Right renal pelvis (tissue), 4 donors: ENCODE results near the gene LURAP1L. TPM values are rescaled to one million over a fixed set of nuclear protein-coding genes. Genes with fewer than 3 reads are reported as not detected.
"Not testable (repeated sequence)": the region's sequence is repeated elsewhere in the genome, so short reads cannot be mapped to it uniquely, and the experiment has no call there.

Source experiments
- DNase-seq, 4 donors: peaks; one replicate each; pipeline ENCODE4 v3.0.0-alpha.2; 2013; ENCODE audit warnings: low read depth in 4 of 4, low spot score in 3 of 4, missing footprints in 1 of 4
- polyA plus RNA-seq, 4 donors: library from polyadenylated mRNA; unstranded; fragments of 120-200 nt; gene quantifications; one replicate each; pipeline ENCODE4 v1.2.1, GENCODE V29; 2013; ENCODE audit not compliant: insufficient read length in 4 of 4

The LURAP1L gene
- polyA plus RNA-seq, 4 donors, result 22.5 to 23.8 (median 22.9) TPM

DNA sequence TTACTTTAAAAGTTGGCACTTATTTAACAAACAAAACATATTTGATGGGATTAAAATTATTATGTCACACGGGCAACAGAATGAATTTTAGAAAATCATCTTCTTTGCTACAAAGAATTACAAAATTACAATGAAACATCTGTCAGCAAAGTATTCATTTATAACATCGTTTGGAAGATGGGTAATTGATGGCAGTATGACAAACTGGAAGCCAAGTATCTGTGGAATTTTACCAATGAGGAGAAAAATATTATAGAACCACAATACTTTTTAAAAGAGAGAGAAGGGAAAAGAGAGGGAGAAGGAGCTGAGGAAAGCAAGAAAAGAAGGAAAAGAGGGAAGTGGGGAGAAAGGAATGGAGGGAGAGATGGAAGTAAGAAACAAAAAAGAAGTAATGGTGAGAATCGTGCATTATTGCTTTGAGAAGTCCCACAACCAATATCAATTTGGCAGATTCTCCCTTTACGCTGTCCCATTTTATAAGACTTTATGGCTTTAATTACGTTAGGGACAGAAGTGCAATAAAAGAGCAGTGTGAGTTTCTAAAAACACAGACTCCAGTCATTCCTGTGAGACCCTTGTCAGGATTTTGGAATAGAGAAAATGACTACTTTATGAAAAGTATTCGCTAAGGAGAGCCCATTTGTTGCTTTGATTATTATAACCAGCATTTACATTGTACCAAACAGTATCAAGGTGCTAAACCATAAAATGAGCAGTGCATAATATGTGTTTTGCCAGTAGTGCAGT is 76.7 kb downstream of the LURAP1L start:
- no peak for DNase-seq

GRCh38 chr9:12853051-12853450 is 78.2 kb downstream of the LURAP1L start:
- no peak for DNase-seq

GRCh38 chr9:12854221-12854620 is 79.4 kb downstream of the LURAP1L start:
- DNase-seq, result no peak

DNA sequence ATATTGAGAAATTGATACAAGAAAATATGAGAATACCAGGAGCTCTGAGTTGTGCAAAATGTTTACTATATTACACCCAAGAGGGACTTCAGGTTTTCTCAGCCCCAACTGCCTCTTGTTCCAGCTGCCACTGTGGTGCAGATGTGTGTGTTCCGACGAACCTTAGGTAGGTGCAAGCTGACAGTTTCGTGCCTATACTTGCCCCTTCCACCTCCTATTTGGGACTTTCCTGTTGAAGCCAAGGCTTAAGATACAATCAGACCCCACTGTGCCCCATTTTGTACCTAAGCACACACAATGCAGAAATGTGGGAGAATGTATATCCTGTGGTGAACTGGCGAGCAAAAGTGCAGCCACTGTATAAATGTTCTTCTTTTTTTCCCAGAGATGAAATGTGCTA is 80.2 kb downstream of the LURAP1L start:
- no peak for DNase-seq

DNA sequence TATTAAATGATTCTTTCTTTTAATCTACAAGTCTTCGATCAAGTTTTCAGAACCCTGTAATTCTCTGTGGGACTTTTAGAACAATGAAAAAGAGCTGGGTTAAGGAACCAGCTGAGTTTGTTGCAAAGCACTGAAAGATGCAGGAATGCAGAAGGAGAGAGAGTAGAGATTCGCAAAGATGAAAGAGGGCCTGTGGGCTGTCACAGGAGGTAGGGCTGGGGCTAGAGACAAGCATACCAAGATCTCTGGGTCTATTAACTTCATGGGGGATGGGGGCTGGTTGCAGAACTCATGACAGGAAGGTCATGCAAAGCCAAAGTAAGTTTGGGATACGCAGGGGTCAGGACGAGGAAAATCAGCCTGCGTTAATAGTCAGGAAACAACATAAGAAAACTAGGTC is 81.8 kb downstream of the LURAP1L start:
- DNase-seq, result no peak

DNA sequence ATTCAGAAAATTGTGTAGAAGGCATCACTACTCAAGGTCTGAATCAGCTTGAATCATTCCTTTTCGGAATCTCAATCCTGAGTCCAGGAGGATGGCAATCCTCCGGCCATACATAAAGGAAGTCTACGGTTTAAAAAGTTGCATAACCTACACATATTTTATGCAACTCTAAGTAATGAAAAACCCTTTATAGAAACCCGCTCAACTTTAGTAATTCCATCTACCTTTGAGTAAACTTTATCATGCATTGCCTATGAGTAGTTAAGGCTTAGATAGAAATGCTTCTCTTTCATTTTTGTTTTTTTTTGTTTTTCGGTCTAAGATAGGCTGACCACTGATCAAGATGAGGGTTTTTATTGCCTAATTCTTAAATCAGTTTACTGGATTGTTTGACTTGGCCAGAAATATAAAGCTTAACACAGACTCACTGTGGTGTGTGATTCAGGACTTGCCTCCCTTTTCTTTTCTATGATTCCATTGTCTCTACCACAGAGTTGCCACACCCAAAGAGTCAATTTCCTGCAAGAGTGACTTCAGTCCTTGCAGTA is 85.0 kb downstream of the LURAP1L start:
- DNase-seq, result no peak

GRCh38 chr9:12860998-12861397 is 86.2 kb downstream of the LURAP1L start:
- no peak for DNase-seq

GRCh38 chr9:12862611-12863410 is 88.0 kb downstream of the LURAP1L start:
- DNase-seq, result no peak

GRCh38 chr9:12863618-12864017 is 88.8 kb downstream of the LURAP1L start:
- no peak for DNase-seq

DNA sequence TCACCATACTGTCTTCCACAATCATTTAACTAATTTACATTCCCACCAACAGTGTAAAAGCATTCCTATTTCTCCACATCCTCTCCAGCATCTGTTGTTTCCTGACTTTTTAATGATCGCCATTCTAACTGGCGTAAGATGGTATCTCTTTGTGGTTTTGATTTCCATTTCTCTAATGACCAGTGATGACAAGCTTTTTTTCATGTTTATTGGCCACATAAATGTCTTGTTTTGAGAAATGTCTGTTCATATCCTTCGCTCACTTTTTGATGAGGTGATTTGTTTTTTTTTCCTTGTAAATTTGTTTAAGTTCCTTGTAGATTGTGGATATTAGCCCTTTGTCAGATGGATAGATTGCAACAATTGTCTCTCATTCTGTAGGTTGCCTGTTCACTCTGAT is 90.6 kb downstream of the LURAP1L start:
- DNase-seq, result not testable (repeated sequence)

Other genes with a start within 250 kb of the LURAP1L start
- gene TYRP1, start 81.6 kb upstream of the LURAP1L start, polyA plus RNA-seq, result 1 to 10 TPM; 1.4 to 2.7 (median 1.8) TPM